WTC11 (cell line): ENCODE measurements around the gene LAMC3. TPM values are rescaled to one million over a fixed set of nuclear protein-coding genes. Genes with fewer than 3 reads are reported as not detected.

Experiments
- ARID4B ChIP-seq: sonication (generic); formaldehyde crosslinking; IDR thresholded peaks from 2 replicates; pipeline ENCODE4 v1.8.0; 2023; ENCODE audit warnings: missing genetic modification reagents, mild to moderate bottlenecking, borderline replicate concordance
- ATF1 ChIP-seq: sonication (generic); formaldehyde crosslinking; IDR thresholded peaks from 2 replicates; pipeline ENCODE4 v1.8.1; 2023; ENCODE audit warnings: mild to moderate bottlenecking, moderate library complexity, missing genetic modification reagents
- ATF2 ChIP-seq: sonication (generic); formaldehyde crosslinking; IDR thresholded peaks from 2 replicates; pipeline ENCODE4 v1.8.1; 2022; ENCODE audit warnings: low read depth, missing genetic modification reagents, borderline replicate concordance
- CBFB ChIP-seq: sonication (generic); formaldehyde crosslinking; IDR thresholded peaks from 2 replicates; pipeline ENCODE4 v1.8.1; 2022; ENCODE audit warnings: mild to moderate bottlenecking, low read depth, missing genetic modification reagents
- CREB1 ChIP-seq: sonication (generic); formaldehyde crosslinking; IDR thresholded peaks from 2 replicates; pipeline ENCODE4 v1.8.0; 2023; ENCODE audit warnings: mild to moderate bottlenecking, missing genetic modification reagents
- MYBL2 ChIP-seq: sonication (generic); formaldehyde crosslinking; IDR thresholded peaks from 2 replicates; pipeline ENCODE4 v1.8.1; 2023; ENCODE audit warnings: mild to moderate bottlenecking, moderate library complexity, missing genetic modification reagents
- NFATC4 ChIP-seq: fragments of 250-450 bp; sonication (Bioruptor Pico); IDR thresholded peaks from 2 replicates; pipeline ENCODE4 v1.9.0; 2021; ENCODE audit warnings: mild to moderate bottlenecking
- OVOL2 ChIP-seq: fragments of 250-450 bp; sonication (Bioruptor Pico); IDR thresholded peaks from 2 replicates; pipeline ENCODE4 v1.9.0; 2021; ENCODE audit warnings: mild to moderate bottlenecking, borderline replicate concordance
- PRRX2 ChIP-seq: fragments of 250-450 bp; sonication (Bioruptor Pico); IDR thresholded peaks from 2 replicates; pipeline ENCODE4 v1.8.0; 2021; ENCODE audit warnings: mild to moderate bottlenecking
- RORB ChIP-seq: fragments of 250-450 bp; sonication (Bioruptor Pico); IDR thresholded peaks from 2 replicates; pipeline ENCODE4 v1.9.0; 2021; ENCODE audit warnings: mild to moderate bottlenecking
- SP1 ChIP-seq: sonication (generic); formaldehyde crosslinking; conservative IDR thresholded peaks from 2 replicates; pipeline ENCODE4 v1.8.1; 2022; ENCODE audit warnings: missing genetic modification reagents
- ZNF263 ChIP-seq: sonication (generic); formaldehyde crosslinking; IDR thresholded peaks from 2 replicates; pipeline ENCODE4 v1.8.1; 2022; ENCODE audit warnings: low read depth, mild to moderate bottlenecking, moderate library complexity, missing genetic modification reagents
- ZNF416 ChIP-seq: fragments of 250-450 bp; sonication (Bioruptor Pico); IDR thresholded peaks from 2 replicates; pipeline ENCODE4 v1.9.0; 2021; ENCODE audit warnings: mild to moderate bottlenecking, inconsistent platforms
- ZNF423 ChIP-seq: fragments of 250-450 bp; sonication (Bioruptor Pico); IDR thresholded peaks from 2 replicates; pipeline ENCODE4 v2.1.2; 2022; ENCODE audit warnings: mild to moderate bottlenecking, moderate library complexity
- total RNA-seq: library from RNA; stranded (reverse); gene quantifications from 3 replicates; pipeline ENCODE4 v1.2.3, GENCODE V29; 2021
- TF ChIP-seq, protein P1 (sequence below): sonication (generic); formaldehyde crosslinking; IDR thresholded peaks from 2 replicates; pipeline ENCODE4 v1.8.1; 2023; ENCODE audit warnings: mild to moderate bottlenecking, moderate library complexity, missing genetic modification reagents
- TF ChIP-seq, protein P2 (sequence below): sonication (generic); formaldehyde crosslinking; IDR thresholded peaks from 2 replicates; pipeline ENCODE4 v1.8.0; 2022; ENCODE audit warnings: mild to moderate bottlenecking, missing genetic modification reagents
- TF ChIP-seq, protein P3 (sequence below): sonication (generic); formaldehyde crosslinking; IDR thresholded peaks from 2 replicates; pipeline ENCODE4 v1.8.1; 2023; ENCODE audit warnings: mild to moderate bottlenecking, missing genetic modification reagents
- TF ChIP-seq, protein P4 (sequence below): fragments of 250-450 bp; sonication (Bioruptor Pico); conservative IDR thresholded peaks from 2 replicates; pipeline ENCODE4 v1.9.0; 2021; ENCODE audit warnings: mild to moderate bottlenecking
- TF ChIP-seq, protein P5 (sequence below): fragments of 250-450 bp; sonication (Bioruptor Pico); IDR thresholded peaks from 2 replicates; pipeline ENCODE4 v1.8.0; 2021; ENCODE audit warnings: mild to moderate bottlenecking

Gene LAMC3
- total RNA-seq, 1 experiment from 2014 or later = 50.9 TPM

DNA sequence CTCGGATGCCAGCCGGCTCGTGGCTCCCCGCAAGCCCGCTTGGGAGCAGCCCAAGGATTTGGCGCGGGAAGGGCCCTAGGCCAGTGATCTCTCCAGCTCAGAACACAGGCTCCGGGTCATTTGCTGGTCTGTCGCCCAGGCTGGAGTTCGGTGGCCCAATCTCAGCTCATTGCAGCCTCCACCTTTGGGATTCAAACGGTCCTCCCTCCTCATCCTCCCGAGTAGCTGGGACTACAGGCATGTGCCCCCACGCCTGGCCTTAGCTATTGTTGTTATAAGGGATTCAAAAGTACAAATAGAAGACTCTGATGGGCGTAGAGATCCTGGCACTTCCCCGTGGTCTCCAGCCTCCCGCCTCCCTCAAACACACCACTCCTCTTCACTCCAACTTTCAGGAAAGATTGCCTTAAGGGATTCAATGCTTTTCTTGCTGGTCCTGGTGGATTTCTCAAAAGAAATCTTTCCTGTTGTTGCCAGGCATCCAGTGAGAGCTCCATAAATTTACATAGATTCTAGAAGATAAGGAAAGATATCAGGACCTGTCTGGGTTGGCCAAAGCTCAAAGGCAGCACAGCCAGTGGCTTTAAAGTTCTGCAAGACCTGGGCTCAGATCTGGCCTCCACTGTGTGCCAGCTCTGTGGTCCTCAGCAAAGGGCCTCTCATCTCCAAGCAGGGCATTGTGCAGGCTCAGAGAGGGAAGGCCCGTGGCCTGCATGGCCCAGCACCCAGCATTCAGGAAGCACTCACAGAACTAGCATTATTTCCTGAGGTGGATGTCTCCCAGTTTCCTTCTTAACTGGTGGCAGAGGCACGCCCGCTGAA, 88.4 kb downstream of the LAMC3 start (continued):
- TF ChIP-seq ATF2 (CRISPR knock-in tag) (no peak), ZNF263 (CRISPR knock-in tag) (no peak), OVOL2 (CRISPR knock-in tag) (no peak), MYBL2 (CRISPR knock-in tag) (no peak), PRRX2 (CRISPR knock-in tag) (no peak), CREB1 (CRISPR knock-in tag) (no peak), CBFB (no peak), ZNF423 (CRISPR knock-in tag) (no peak), RORB (CRISPR knock-in tag) (no peak), SP1 (CRISPR knock-in tag) (no peak), ZNF416 (CRISPR knock-in tag) (no peak), ATF1 (CRISPR knock-in tag) (no peak), ARID4B (CRISPR knock-in tag) (0 out of 2 replicates have a peak, but pooled peaks have one; percentile 23), NFATC4 (no peak)
- TF ChIP-seq, protein P1, sequence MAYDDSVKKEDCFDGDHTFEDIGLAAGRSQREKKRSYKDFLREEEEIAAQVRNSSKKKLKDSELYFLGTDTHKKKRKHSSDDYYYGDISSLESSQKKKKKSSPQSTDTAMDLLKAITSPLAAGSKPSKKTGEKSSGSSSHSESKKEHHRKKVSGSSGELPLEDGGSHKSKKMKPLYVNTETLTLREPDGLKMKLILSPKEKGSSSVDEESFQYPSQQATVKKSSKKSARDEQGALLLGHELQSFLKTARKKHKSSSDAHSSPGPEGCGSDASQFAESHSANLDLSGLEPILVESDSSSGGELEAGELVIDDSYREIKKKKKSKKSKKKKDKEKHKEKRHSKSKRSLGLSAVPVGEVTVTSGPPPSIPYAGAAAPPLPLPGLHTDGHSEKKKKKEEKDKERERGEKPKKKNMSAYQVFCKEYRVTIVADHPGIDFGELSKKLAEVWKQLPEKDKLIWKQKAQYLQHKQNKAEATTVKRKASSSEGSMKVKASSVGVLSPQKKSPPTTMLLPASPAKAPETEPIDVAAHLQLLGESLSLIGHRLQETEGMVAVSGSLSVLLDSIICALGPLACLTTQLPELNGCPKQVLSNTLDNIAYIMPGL (CRISPR knock-in tag) = no peak; the same call in 1 of the 2 replicates
- TF ChIP-seq, protein P2, sequence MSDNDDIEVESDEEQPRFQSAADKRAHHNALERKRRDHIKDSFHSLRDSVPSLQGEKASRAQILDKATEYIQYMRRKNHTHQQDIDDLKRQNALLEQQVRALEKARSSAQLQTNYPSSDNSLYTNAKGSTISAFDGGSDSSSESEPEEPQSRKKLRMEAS (CRISPR knock-in tag) = peak; percentile 56; the same call in 1 of the 2 replicates
- TF ChIP-seq, protein P3, sequence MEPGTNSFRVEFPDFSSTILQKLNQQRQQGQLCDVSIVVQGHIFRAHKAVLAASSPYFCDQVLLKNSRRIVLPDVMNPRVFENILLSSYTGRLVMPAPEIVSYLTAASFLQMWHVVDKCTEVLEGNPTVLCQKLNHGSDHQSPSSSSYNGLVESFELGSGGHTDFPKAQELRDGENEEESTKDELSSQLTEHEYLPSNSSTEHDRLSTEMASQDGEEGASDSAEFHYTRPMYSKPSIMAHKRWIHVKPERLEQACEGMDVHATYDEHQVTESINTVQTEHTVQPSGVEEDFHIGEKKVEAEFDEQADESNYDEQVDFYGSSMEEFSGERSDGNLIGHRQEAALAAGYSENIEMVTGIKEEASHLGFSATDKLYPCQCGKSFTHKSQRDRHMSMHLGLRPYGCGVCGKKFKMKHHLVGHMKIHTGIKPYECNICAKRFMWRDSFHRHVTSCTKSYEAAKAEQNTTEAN = no peak
- TF ChIP-seq, protein P4, sequence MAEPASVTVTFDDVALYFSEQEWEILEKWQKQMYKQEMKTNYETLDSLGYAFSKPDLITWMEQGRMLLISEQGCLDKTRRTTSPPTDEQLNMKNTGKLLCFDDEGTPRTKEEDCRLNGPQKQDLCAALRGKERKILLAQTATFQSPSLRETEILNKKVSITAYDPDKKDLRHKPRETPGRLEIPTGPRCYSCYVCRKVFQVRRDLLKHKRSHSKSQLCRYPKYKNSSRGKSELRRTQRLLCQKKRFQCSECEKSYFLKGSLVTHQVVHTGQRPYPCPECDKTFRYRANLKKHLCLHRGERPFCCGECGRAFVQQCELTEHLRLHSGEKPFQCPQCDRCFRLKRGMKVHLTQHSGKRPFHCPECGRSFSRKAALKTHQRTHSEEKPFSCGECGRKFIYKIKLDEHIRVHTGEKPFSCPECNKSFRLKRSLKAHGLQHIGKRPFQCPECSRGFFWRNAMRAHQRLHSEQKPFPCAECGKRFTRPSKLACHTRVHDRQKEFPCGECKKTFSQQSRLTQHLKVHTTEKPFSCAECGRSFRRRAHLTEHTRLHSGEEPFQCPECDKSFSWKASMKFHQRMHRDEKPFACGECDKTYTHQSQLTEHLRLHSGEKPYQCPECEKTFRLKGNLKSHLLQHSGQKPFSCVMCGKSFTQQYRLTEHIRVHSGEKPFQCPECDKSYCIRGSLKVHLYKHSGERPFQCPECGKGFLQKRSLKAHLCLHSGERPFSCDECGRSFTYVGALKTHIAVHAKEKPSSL = no peak
- TF ChIP-seq, protein P5, sequence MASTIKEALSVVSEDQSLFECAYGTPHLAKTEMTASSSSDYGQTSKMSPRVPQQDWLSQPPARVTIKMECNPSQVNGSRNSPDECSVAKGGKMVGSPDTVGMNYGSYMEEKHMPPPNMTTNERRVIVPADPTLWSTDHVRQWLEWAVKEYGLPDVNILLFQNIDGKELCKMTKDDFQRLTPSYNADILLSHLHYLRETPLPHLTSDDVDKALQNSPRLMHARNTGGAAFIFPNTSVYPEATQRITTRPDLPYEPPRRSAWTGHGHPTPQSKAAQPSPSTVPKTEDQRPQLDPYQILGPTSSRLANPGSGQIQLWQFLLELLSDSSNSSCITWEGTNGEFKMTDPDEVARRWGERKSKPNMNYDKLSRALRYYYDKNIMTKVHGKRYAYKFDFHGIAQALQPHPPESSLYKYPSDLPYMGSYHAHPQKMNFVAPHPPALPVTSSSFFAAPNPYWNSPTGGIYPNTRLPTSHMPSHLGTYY (CRISPR knock-in tag) = no peak
- TF ChIP-seq, all 79 proteins: peak for 5
